ENCODE measurements around the gene ETS2. TPM values are rescaled to one million over a fixed set of nuclear protein-coding genes. Genes with fewer than 3 reads are reported as not detected.

Gene ETS2
- total and polyA plus RNA-seq, 2 of the 4 experiments (the other 2 are of a cell fraction): 21.3 to 21.7 TPM

DNA sequence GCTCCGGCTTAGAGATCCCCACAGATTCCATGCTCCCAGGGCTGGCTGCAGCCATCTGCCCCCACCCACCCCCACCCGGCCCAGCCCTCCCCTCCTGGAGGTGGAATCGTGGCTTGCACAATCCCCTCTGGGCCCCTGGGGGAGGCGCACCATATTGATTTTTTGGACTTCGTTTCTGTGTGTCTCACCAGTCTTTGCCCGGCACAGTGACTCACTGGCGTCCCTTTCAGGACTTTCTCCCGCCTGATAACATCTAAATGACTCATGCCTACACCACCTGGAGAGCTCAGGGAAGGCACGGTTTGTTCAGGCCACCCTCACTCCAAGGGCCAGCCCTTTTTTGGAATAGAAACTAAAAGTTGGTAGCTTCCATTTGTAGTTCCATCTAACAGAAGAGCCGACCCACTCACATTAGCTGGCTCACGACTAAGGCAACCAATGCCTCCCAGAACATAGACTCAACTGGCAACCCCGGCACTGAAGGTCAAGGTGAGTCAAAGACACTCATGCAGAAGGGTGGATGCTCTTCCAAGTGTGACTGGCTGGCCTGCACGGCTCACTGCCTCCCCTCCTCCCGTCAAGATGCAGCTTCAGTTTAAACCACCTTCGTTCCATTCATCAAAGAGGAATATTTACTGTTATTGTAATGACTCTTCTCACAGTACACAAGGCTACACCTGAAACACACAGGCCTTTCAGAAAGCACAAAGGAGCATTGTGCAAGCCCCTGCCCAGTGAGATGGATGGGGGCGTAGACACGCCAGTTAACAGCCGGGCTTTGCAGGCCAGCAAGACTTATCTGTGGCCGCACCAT lies 18.1 kb upstream of the ETS2 start:
- Histone ChIP-seq H3K18ac (ENCODE audit: low read depth, low read length) (no peak overlapping the region), H3K14ac (replicated peaks; ENCODE audit: low read depth, low read length) (0 out of 2 replicates have a peak overlapping the region, but pooled peaks have one; percentile 19), H2BK120ac (ENCODE audit: low read depth, low read length) (no peak overlapping the region; the same call in 1 of the 2 replicates), H2BK20ac (ENCODE audit: low read depth, low read length) (peak overlapping the region; percentile 64; the same call in 1 of the 2 replicates), H3K9me1 (ENCODE audit: insufficient read depth, low read length) (0 out of 2 replicates have a peak, but pooled peaks cover 6% of the 10 kb centered on the region), H3K9me3 (ENCODE audit: control insufficient read depth, insufficient read depth, low read length) (peaks cover 4% of the 10 kb centered on the region), H2AK5ac (ENCODE audit: low read depth, low read length) (peak overlapping the region; percentile 52; the same call in 1 of the 2 replicates), H3K36me3 (ENCODE audit: control insufficient read depth, insufficient read depth, low read length) (no peaks in the 10 kb centered on the region), H3K56ac (ENCODE audit: extremely low read depth, insufficient read depth, low read length) (no peak overlapping the region), H3K9ac (ENCODE audit: low read depth, low read length) (no peak overlapping the region), H3K27ac (ENCODE audit: insufficient read depth, low read length) (no peak overlapping the region), H3K27me3 (ENCODE audit: control insufficient read depth, insufficient read depth, low read length) (no peaks in the 10 kb centered on the region), H3K79me1 (ENCODE audit: low read depth in 1 of 2, low read length in 2 of 2) (no peaks in the 10 kb centered on the region), H4K20me1 (ENCODE audit: insufficient read depth, low read length) (no peaks in the 10 kb centered on the region), H2AK9ac (replicated peaks; ENCODE audit: low read depth, low read length, poor library complexity) (peak overlapping the region; percentile 8), H3K4ac (ENCODE audit: low read depth, low read length) (peak overlapping the region; percentile 36), H3K23ac (ENCODE audit: low read depth, low read length) (no peak overlapping the region; the same call in 1 of the 2 replicates), H3K4me2 (ENCODE audit: low read depth, low read length) (no peak overlapping the region), H4K5ac (ENCODE audit: low read depth, low read length) (no peak overlapping the region), H2BK5ac (ENCODE audit: low read depth, low read length, poor library complexity, severe bottlenecking) (no peak overlapping the region), H4K91ac (ENCODE audit: insufficient read depth, low read depth, low read length) (0 out of 2 replicates have a peak overlapping the region, but pooled peaks have one; percentile 11), H2AFZ (replicated peaks; ENCODE audit: low read length, poor library complexity) (no peak overlapping the region), H3K4me1 (ENCODE audit: control insufficient read depth, insufficient read depth, low read length) (no peaks in the 10 kb centered on the region), H2BK15ac (ENCODE audit: low read depth, low read length) (peak overlapping the region; percentile 15; the same call in 1 of the 3 replicates), H4K8ac (ENCODE audit: low read depth in 2 of 2, low read length in 2 of 2) (0 out of 4 replicates have a peak overlapping the region, but pooled peaks of 1 of the 2 experiments have one; percentile 10), H3K4me3 (ENCODE audit: insufficient read depth, low read depth, low read length) (no peak overlapping the region)
- no TSS peak for BruUV-seq (replicated peaks)
- POLR2A ChIA-PET (ENCODE audit: unreplicated experiment): no interaction called here
- TF ChIP-seq FOS (IDR thresholded peaks at IDR 0.05; ENCODE audit: low read depth, low read length): peak; percentile 78
- peak; percentile 54 for TF ChIP-seq BHLHE40 (IDR thresholded peaks at IDR 0.05; ENCODE audit: low read depth, low read length)
- no peak for TF ChIP-seq NFE2L2 (IDR thresholded peaks at IDR 0.05; ENCODE audit: low read depth, low read length)
- peak; percentile 64 for TF ChIP-seq CEBPB (IDR thresholded peaks at IDR 0.05; ENCODE audit: low read depth, low read length)
- no peak for TF ChIP-seq RFX5 (IDR thresholded peaks at IDR 0.05; ENCODE audit: low read depth, low read length)
- no peak for TF ChIP-seq MAFK (IDR thresholded peaks at IDR 0.05; ENCODE audit: low read depth, low read length)
- in situ Hi-C loops (cut with MboI; ENCODE audit: low sequenced_read_pairs) (no loop called here), dilution Hi-C loops (cut with HindIII; ENCODE audit: low sequenced_read_pairs, unreplicated experiment) (no loop called here), intact Hi-C loops (cut with micrococcal nuclease) (no loop called here)
- CTCF ChIA-PET: interaction anchor here (0.8 to 1.1 kb wide), 2 partner anchors 13 to 15 kb away, joined by 3 read pairs; no protein-coding TSS in a partner anchor
- peak; percentile 76 for DNase-seq
- WGBS, 2 experiments (ENCODE audit: extremely low coverage in 2 of 2, insufficient read length in 1 of 2): 65% methylated on average over 2 of the region's 19 CpGs; no CpG with 5 or more reads in 1 of the 2 experiments
- ATAC-seq (ENCODE audit: low read depth): peak; percentile 37; the same call in 1 of the 2 replicates

All from IMR-90 (cell line).